SU-DHL-6 (cell line): Measurements from ENCODE around the gene RBMS3.

ENCODE experiments used
- H2AFZ ChIP-seq: fragments of 200-600 bp; sonication (generic); 2 replicates; pipeline ENCODE4 v1.6.1; 2014; ENCODE audit warnings: low read depth, mild to moderate bottlenecking, moderate library complexity, mixed read lengths, antibody characterized with exemption, low read length; ENCODE audit not compliant: severe bottlenecking
- H3F3A ChIP-seq: fragments of 200-600 bp; shearing (Covaris generic); 2 replicates; pipeline ENCODE4 v1.6.0; 2016; ENCODE audit warnings: antibody characterized with exemption, mild to moderate bottlenecking; ENCODE audit not compliant: insufficient read depth
- H3K27ac ChIP-seq: fragments of 200-600 bp; sonication (generic); 2 replicates; pipeline ENCODE4 v1.5.1; 2016; ENCODE audit warnings: low read depth, mild to moderate bottlenecking, low read length, moderate library complexity, mixed read lengths
- H3K27me3 ChIP-seq: fragments of 200-600 bp; sonication (generic), shearing (Covaris generic); 2 replicates; pipeline ENCODE4 v1.6.0; 2014; ENCODE audit warnings: mild to moderate bottlenecking, low read length
- H3K36me3 ChIP-seq: fragments of 200-600 bp; sonication (generic); 2 replicates; pipeline ENCODE4 v1.6.1; 2014; ENCODE audit warnings: mild to moderate bottlenecking, low read length, mixed read lengths
- H3K4me2 ChIP-seq: fragments of 300-600, 200-600 bp; shearing (Covaris generic), sonication (generic); 2 replicates; pipeline ENCODE4 v1.6.0; 2014; ENCODE audit warnings: low read length, low read depth, mild to moderate bottlenecking; ENCODE audit not compliant: poor library complexity, severe bottlenecking
- H3K4me3 ChIP-seq: fragments of 200-600 bp; sonication (generic); 2 replicates; pipeline ENCODE4 v1.5.1; 2014; ENCODE audit warnings: antibody characterized with exemption, low read length, mild to moderate bottlenecking, mixed read lengths; ENCODE audit not compliant: insufficient read depth, poor library complexity, severe bottlenecking
- H3K79me2 ChIP-seq: fragments of 200-600 bp; sonication (generic); 2 replicates; pipeline ENCODE4 v1.6.1; 2014; ENCODE audit warnings: mild to moderate bottlenecking, low read length, moderate library complexity; ENCODE audit not compliant: insufficient read depth
- H3K9ac ChIP-seq: fragments of 200-600 bp; sonication (generic); 2 replicates; pipeline ENCODE4 v1.7.0; 2014; ENCODE audit warnings: mild to moderate bottlenecking, low read length
- H3K9me2 ChIP-seq: fragments of 200-600 bp; sonication (generic); replicated peaks from 2 replicates; pipeline ENCODE4 v1.6.1; 2014; ENCODE audit warnings: low read length; ENCODE audit not compliant: insufficient read depth
- H3K9me3 ChIP-seq: fragments of 200-600 bp; sonication (generic); 2 replicates; pipeline ENCODE4 v1.6.1; 2014; ENCODE audit warnings: low read length, mixed read lengths; ENCODE audit not compliant: insufficient read depth
- H4K20me1 ChIP-seq: fragments of 200-600 bp; sonication (generic); 2 replicates; pipeline ENCODE4 v1.6.1; 2014; ENCODE audit warnings: low read depth, mild to moderate bottlenecking, antibody characterized with exemption, low read length, moderate library complexity, mixed read lengths
- EZH2phosphoT487 ChIP-seq: fragments of 200-600 bp; sonication (generic), shearing (Covaris generic); conservative IDR thresholded peaks from 2 replicates; pipeline ENCODE4 v1.6.1; 2018; ENCODE audit warnings: mild to moderate bottlenecking, antibody characterized with exemption, low read length, moderate library complexity, mixed read lengths
- TF ChIP-seq, protein P1 (sequence below): fragments of 200-600 bp; sonication (generic); IDR thresholded peaks from one replicate; pipeline ENCODE4 v1.5.1; 2017; ENCODE audit warnings: antibody characterized with exemption, mild to moderate bottlenecking, low read length, moderate library complexity; ENCODE audit not compliant: insufficient read depth, poor library complexity, severe bottlenecking

Gene RBMS3

DNA sequence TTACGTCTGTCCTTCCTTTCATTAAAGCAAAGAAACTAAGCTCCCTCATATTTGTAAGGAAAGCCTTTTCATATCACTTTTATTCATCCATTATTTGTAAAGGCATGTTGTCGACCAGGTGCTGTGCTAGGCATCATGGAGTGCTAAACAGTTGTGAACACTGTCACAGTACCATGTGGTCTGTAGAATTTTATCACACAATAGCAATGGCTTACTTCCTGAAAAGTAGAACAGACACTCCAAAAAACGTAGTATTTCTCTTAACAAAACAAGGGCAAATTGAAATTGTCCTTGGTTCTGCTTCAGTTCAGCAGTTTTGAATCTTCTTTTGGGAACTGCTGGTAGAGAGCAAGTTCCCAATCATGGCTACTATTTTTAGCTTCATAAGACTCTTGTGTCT is 63.3 kb downstream of the RBMS3 start:
- Histone ChIP-seq H3K79me2 (no peaks in the 10 kb centered on the region), H4K20me1 (no peaks in the 10 kb centered on the region)

DNA sequence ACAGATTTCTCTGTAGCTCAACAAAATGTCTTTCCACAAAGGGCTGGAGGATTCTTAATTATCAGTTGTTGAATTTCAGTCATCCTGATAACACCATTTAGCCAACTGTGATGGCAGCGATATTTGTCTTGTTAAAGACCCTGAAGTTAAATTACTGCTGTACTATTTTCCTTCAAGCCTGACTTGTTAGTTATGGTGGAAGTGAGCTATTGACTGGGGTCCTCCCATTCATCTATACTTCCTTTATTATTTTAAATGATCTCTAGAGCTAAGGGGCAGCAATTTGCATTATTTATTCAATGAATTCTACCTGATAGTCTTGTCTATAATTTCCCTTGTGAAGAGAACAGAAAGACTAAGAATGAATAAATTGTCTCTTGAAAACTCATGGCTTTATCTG is 64.1 kb downstream of the RBMS3 start:
- H3K4me3 ChIP-seq: no peak overlapping the region
- no peak overlapping the region for H3K27ac ChIP-seq
- H4K20me1 ChIP-seq: no peaks in the 10 kb centered on the region
- no peak overlapping the region for H3K4me2 ChIP-seq
- no peaks in the 10 kb centered on the region for H3K27me3 ChIP-seq
- TF ChIP-seq, protein P1, sequence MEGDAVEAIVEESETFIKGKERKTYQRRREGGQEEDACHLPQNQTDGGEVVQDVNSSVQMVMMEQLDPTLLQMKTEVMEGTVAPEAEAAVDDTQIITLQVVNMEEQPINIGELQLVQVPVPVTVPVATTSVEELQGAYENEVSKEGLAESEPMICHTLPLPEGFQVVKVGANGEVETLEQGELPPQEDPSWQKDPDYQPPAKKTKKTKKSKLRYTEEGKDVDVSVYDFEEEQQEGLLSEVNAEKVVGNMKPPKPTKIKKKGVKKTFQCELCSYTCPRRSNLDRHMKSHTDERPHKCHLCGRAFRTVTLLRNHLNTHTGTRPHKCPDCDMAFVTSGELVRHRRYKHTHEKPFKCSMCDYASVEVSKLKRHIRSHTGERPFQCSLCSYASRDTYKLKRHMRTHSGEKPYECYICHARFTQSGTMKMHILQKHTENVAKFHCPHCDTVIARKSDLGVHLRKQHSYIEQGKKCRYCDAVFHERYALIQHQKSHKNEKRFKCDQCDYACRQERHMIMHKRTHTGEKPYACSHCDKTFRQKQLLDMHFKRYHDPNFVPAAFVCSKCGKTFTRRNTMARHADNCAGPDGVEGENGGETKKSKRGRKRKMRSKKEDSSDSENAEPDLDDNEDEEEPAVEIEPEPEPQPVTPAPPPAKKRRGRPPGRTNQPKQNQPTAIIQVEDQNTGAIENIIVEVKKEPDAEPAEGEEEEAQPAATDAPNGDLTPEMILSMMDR: no peak
- TF ChIP-seq EZH2phosphoT487: no peak
- H3F3A ChIP-seq: no peaks in the 10 kb centered on the region
- H3K9ac ChIP-seq: no peak overlapping the region
- H3K9me2 ChIP-seq: no peaks in the 10 kb centered on the region
- no peak overlapping the region for H2AFZ ChIP-seq
- no peaks in the 10 kb centered on the region for H3K9me3 ChIP-seq
- H3K79me2 ChIP-seq: no peaks in the 10 kb centered on the region
- H3K36me3 ChIP-seq: no peaks in the 10 kb centered on the region

More for the DNA sequence above, 63.3 kb downstream of the RBMS3 start:
- Histone ChIP-seq H3K36me3 (no peaks in the 10 kb centered on the region), H3K4me3 (no peak overlapping the region), H3K27ac (no peak overlapping the region), H3K9me3 (no peaks in the 10 kb centered on the region), H3F3A (no peaks in the 10 kb centered on the region), H3K4me2 (no peak overlapping the region), H2AFZ (no peak overlapping the region), H3K9ac (no peak overlapping the region), H3K9me2 (no peaks in the 10 kb centered on the region), H3K27me3 (no peaks in the 10 kb centered on the region)
- TF ChIP-seq, protein P1: no peak
- TF ChIP-seq EZH2phosphoT487: no peak

DNA sequence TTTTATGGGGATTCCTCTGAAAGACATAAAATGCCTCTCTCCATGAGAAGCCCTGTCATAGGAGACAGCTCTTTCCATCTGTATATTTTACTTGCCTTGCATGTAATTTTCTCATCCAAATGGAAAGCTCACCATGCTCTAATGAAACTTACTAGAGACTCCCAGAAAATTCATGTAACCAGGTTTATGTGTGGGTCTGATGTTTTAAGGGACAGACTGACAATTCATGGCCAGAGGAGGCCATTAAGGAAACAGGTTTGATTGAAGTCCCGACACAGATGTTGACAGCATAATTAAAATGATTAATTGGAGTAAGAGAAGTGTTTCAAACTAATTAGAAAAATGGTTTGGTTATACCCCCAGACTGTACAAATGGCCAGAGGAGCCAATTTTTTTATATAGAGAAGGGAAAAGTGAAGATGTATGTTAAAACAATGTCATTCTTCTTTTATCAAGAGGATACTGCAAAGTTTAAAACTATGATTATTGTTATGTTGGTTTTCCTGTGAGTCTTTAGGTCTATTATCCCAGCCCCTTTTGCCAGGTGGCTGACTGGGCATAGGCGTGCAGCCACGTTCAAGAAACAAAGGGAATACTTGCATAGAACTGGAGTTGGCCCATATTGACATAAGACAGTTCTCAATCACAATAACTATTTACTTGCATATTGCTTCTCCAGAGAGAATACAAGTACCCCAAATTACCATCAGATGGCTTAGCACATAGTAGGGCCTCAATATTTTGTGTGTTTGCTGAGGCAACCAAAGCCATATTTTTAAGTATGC is 64.8 kb downstream of the RBMS3 start:
- Histone ChIP-seq H3K4me3 (no peak overlapping the region), H4K20me1 (no peaks in the 10 kb centered on the region), H3K27me3 (no peaks in the 10 kb centered on the region), H3K9me3 (no peaks in the 10 kb centered on the region), H3K36me3 (no peaks in the 10 kb centered on the region), H2AFZ (no peak overlapping the region), H3K4me2 (no peak overlapping the region), H3K27ac (no peak overlapping the region), H3F3A (no peaks in the 10 kb centered on the region), H3K79me2 (no peaks in the 10 kb centered on the region), H3K9me2 (no peaks in the 10 kb centered on the region), H3K9ac (no peak overlapping the region)
- no peak for TF ChIP-seq EZH2phosphoT487
- TF ChIP-seq, protein P1: no peak
